Effector memory CD8-positive, alpha-beta T cell (primary cell): Measurements from ENCODE around the gene ADGRL3.

Source experiments
- ATAC-seq: fragments of 150-1000 bp; cut with Tn5 transposase; replicated peaks from 2 replicates; pipeline ENCODE4 v1.10.0; 2021; ENCODE audit warnings: mild to moderate bottlenecking, moderate library complexity
- DNase-seq, 3 experiments: peaks; one replicate each; pipeline ENCODE4 v3.0.0; 2021
- H3K27ac Mint-ChIP-seq, 2 donors: one replicate each; pipeline ENCODE4 v1.8.0; 2022; ENCODE audit warnings: mild to moderate bottlenecking in 2 of 2, mixed read lengths in 2 of 2, moderate library complexity in 2 of 2
- H3K27me3 Mint-ChIP-seq, 2 donors: one replicate each; pipeline ENCODE4 v1.8.0; 2022; ENCODE audit warnings: mixed read lengths in 2 of 2
- H3K36me3 Mint-ChIP-seq: one replicate; pipeline ENCODE4 v1.8.0; 2022; ENCODE audit warnings: mild to moderate bottlenecking, moderate library complexity, mixed read lengths; ENCODE audit not compliant: insufficient read depth
- H3K4me1 Mint-ChIP-seq, 2 donors: one replicate each; pipeline ENCODE4 v1.8.0; 2022; ENCODE audit warnings: low read depth in 2 of 2, mixed read lengths in 2 of 2
- H3K4me3 Mint-ChIP-seq, 2 donors: one replicate each; pipeline ENCODE4 v1.8.0; 2022; ENCODE audit warnings: mild to moderate bottlenecking in 2 of 2, mixed read lengths in 2 of 2, moderate library complexity in 2 of 2
- H3K9me3 Mint-ChIP-seq, 2 donors: one replicate each; pipeline ENCODE4 v1.8.0; 2022; ENCODE audit warnings: mixed read lengths in 2 of 2

The ADGRL3 gene

DNA sequence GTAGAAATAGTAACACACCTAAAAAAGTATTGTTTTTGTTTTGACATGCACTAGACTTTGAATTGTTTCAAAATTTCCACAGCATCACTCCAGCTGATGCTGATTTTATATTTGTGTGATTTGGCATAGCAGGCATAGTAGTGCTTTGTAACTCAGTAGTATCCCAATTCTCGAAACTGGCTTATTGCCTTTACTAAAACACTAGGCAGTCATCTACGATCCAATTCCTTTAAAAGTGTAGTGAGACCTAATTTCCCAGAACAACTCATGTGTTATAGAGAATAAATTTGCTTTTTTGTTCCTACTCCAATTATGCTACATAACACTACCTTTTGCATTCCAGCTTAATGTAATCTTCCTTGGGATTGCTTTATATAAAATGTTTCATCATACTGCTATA is 797.7 kb downstream of the ADGRL3 start:
- H3K4me3 Mint-ChIP-seq, result no peak overlapping the region
- DNase-seq (no peak), ATAC-seq (no peak)
- peaks cover 8 to 13% of the 10 kb centered on the region in 2 donors for H3K9me3 Mint-ChIP-seq
- H3K36me3 Mint-ChIP-seq, result no peaks in the 10 kb centered on the region
- no peaks in the 10 kb centered on the region for H3K4me1 Mint-ChIP-seq
- no peaks in the 10 kb centered on the region for H3K27me3 Mint-ChIP-seq
- no peak overlapping the region for H3K27ac Mint-ChIP-seq

DNA sequence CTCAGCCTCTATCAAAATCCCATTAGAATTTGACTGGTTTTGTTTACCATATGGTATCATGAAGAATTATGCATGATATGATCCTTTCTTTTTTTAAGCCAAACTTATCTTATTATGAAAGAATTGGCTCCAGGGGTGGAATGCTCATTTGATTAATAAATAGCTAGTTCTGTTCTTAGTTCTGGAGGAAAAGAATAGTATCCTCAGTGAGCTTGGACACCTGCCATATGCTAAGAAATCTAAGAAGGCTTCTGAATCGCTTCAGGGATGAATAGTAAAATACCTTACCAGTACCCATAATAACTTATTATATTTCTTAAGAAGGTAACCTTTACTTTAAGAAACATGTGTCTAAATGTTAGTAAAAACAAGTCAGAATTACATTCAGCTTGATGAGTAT is 803.6 kb downstream of the ADGRL3 start:
- Mint-ChIP-seq H3K27me3 (no peaks in the 10 kb centered on the region), H3K4me1 (no peaks in the 10 kb centered on the region), H3K4me3 (no peak overlapping the region), H3K27ac (no peak overlapping the region), H3K9me3 (peaks cover 16 to 17% of the 10 kb centered on the region in 2 donors), H3K36me3 (no peaks in the 10 kb centered on the region)
- no peak for ATAC-seq
- DNase-seq, result no peak

DNA sequence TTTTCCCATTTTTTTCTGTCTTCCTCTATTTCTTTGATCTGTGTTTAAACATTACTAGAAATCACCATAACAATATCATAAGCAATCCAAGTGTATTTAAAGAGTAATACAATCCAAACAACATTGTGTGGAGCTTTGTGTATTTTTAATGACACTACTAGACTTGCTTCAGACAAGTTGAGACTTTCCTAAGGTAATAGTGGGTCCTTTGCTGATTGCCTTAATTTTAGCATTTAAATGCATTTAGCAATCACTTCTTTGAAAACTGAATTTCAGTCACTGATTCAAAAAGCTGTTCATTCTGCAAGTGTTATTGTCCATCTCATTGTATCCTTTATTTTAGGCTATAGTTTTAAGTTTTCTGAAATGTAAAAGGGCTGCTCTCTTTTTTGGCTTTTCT is 804.8 kb downstream of the ADGRL3 start:
- no peak for ATAC-seq
- Mint-ChIP-seq H3K9me3 (peaks cover 16 to 17% of the 10 kb centered on the region in 2 donors), H3K4me1 (no peaks in the 10 kb centered on the region), H3K27me3 (no peaks in the 10 kb centered on the region), H3K4me3 (no peak overlapping the region), H3K27ac (no peak overlapping the region), H3K36me3 (no peaks in the 10 kb centered on the region)
- DNase-seq, result no peak

DNA sequence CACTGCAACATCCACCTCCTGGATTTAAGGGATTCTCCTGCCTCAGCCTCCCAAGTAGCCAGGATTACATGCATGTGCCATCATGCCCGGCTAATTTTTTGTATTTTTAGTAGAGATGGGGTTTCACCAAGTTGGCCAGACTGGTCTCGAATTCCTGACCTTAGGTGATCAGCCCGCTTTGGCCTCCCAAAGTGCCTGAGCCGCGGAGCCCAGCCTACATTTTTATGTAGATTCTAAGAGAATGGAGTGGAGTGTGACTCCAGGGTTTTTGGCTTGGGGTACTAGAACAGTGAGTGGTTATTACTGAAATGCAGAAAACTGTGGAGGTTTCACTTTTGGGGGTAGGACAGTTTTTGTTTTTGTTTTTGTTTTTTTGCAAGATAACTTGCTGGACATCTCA is 806.0 kb downstream of the ADGRL3 start:
- DNase-seq, result no peak
- Mint-ChIP-seq H3K4me1 (no peaks in the 10 kb centered on the region), H3K4me3 (no peak overlapping the region), H3K27ac (no peak overlapping the region), H3K36me3 (no peaks in the 10 kb centered on the region), H3K27me3 (no peaks in the 10 kb centered on the region), H3K9me3 (peaks cover 15 to 17% of the 10 kb centered on the region in 2 donors)
- ATAC-seq, result no peak

DNA sequence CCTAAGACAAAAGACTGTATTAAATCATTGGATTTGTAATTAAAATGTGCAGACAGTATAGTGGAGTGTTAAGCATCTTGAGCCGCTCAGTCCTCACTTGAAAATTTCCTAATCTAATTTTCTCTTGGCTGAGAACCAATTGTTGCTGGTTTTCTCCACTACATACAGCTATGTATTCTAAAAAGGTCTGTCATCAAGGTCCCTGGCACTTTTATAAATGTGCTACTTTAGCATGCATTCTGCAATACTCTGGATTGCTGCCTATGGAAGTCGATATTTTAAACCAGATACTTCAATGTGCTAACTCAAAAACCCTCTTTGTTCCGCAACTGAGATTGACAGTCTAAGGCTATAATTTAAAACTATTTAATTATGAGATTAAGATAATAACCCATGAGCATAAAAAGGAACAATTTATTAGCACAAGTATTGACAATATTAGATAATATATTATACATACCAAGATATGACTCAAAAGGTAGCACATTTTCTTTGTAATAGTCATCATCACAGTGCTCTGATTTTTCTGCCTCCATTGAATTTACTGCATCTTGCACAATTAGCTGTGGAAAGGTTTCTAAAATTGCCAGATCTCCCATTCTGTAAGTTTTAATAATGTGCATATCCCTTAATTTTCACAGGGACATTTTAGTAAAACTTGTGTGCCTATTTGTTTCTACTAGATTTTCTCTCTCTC is 815.1 kb downstream of the ADGRL3 start:
- Mint-ChIP-seq H3K27me3 (no peaks in the 10 kb centered on the region), H3K27ac (no peak overlapping the region), H3K4me3 (no peak overlapping the region), H3K36me3 (peaks cover 2% of the 10 kb centered on the region), H3K9me3 (peaks cover 14 to 26% of the 10 kb centered on the region in 2 donors), H3K4me1 (no peaks in the 10 kb centered on the region)
- no peak for DNase-seq
- ATAC-seq, result no peak

DNA sequence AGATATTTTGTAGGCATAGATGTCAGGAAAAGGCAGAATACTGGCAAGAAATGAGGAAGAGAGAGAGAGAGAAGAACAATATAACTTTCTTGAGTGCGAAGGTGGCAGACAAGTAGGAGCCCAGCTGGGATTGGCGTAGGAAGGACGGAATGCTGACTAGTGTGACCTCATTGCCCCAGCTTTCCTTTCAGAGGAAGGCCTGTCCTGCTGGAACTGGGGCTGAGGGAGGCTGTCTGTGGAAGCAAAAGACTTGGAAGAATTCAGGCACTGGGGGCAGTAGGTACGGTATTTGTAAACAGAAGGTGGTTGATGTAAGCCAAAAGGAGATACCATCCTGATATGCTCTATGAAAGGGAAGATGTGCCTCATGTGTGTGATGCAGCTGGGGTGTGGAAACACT is 818.4 kb downstream of the ADGRL3 start:
- no peak for DNase-seq
- no peak overlapping the region for H3K27ac Mint-ChIP-seq
- no peak overlapping the region for H3K4me3 Mint-ChIP-seq
- no peaks in the 10 kb centered on the region for H3K27me3 Mint-ChIP-seq
- H3K9me3 Mint-ChIP-seq, result peaks cover 12 to 24% of the 10 kb centered on the region in 2 donors
- H3K4me1 Mint-ChIP-seq, result no peaks in the 10 kb centered on the region
- peaks cover 2% of the 10 kb centered on the region for H3K36me3 Mint-ChIP-seq
- ATAC-seq, result no peak

DNA sequence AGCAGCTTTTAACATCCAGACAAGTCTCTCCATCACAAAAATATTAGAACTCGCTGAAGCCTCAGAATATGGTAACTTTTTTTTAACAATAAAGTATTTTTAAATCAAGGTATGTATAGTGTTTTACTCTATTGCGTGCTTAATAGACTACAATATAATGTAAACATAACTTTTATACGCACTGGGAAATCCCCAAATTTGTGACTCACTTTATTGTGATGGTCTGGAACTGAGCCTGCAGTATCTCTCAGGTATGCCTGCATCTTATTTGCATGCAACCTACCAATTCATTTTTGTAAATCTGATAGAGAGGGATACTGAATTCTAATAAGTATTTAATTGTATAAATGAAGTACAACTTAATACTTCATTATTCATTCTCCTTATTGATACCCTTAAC is 823.5 kb downstream of the ADGRL3 start:
- H3K36me3 Mint-ChIP-seq, result peaks cover 1% of the 10 kb centered on the region
- no peak overlapping the region for H3K4me3 Mint-ChIP-seq
- H3K4me1 Mint-ChIP-seq, result no peaks in the 10 kb centered on the region
- DNase-seq, result no peak
- H3K27me3 Mint-ChIP-seq, result no peaks in the 10 kb centered on the region
- H3K27ac Mint-ChIP-seq, result no peak overlapping the region
- peaks cover 5 to 10% of the 10 kb centered on the region in 2 donors for H3K9me3 Mint-ChIP-seq
- ATAC-seq, result no peak

DNA sequence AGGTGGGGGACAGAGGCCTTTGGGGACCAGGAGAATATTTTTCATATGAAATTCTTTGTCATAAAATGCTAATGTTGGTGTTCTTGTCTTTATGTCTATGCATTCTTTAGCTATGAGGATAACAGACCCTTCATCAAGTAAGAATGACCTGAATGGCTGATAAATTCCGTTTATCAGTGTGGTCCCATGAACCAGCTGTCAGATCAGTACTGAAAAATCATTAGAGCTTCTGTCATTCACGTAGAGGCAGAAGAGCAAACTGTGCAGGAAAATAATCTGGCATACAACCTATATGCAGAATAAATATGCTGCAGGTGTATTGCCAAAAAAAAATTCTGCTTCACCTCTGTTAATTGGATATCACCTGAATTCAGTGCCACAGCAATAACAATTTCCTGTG is 828.6 kb downstream of the ADGRL3 start:
- H3K36me3 Mint-ChIP-seq, result no peaks in the 10 kb centered on the region
- no peak overlapping the region for H3K27ac Mint-ChIP-seq
- H3K27me3 Mint-ChIP-seq, result no peaks in the 10 kb centered on the region
- ATAC-seq (no peak), DNase-seq (no peak)
- H3K4me1 Mint-ChIP-seq, result no peaks in the 10 kb centered on the region
- H3K9me3 Mint-ChIP-seq, result peaks cover 5 to 8% of the 10 kb centered on the region in 2 donors
- H3K4me3 Mint-ChIP-seq, result no peak overlapping the region

DNA sequence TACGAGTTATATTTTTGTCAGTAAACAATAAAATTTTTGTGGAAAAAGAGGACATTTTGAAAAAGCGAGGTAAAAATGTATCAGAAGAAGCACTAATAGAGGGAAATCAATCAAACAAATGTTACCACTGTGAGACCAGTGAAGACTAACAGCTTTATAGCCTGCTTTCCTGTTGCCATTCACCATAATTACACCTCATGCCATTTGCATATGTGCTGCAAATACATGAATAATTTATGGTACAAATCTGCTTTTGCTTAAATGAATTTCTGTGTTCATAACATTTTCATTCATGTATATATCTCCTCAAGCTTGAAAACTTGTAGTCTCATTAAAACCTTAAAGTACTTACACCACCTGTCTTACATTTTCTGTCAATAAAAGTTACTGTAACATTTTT is 830.8 kb downstream of the ADGRL3 start:
- H3K27ac Mint-ChIP-seq, result no peak overlapping the region
- H3K27me3 Mint-ChIP-seq, result no peaks in the 10 kb centered on the region
- no peaks in the 10 kb centered on the region for H3K4me1 Mint-ChIP-seq
- DNase-seq (no peak), ATAC-seq (no peak)
- peaks cover 6 to 10% of the 10 kb centered on the region in 2 donors for H3K9me3 Mint-ChIP-seq
- H3K4me3 Mint-ChIP-seq, result no peak overlapping the region
- no peaks in the 10 kb centered on the region for H3K36me3 Mint-ChIP-seq

DNA sequence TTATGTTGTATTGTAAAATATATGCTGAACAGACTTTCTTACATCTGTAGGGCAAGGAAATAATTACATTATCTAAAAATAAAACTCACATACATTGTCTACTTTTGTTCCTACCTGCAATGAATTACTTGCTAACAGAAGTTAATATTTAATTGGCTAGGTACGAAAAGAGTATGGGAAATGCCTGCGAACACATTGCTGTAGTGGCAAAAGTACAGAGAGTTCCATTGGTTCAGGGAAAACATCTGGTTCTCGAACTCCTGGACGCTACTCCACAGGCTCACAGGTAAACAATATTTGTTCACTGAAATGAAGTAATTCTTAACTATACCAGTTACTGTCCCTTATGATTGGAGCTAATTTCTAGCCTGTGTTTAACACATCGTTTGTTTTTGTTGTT is 837.4 kb downstream of the ADGRL3 start:
- Mint-ChIP-seq H3K9me3 (peaks cover 10 to 17% of the 10 kb centered on the region in 2 donors), H3K4me1 (no peaks in the 10 kb centered on the region), H3K4me3 (no peak overlapping the region), H3K36me3 (no peaks in the 10 kb centered on the region), H3K27ac (no peak overlapping the region), H3K27me3 (no peaks in the 10 kb centered on the region)
- ATAC-seq (no peak), DNase-seq (no peak)

DNA sequence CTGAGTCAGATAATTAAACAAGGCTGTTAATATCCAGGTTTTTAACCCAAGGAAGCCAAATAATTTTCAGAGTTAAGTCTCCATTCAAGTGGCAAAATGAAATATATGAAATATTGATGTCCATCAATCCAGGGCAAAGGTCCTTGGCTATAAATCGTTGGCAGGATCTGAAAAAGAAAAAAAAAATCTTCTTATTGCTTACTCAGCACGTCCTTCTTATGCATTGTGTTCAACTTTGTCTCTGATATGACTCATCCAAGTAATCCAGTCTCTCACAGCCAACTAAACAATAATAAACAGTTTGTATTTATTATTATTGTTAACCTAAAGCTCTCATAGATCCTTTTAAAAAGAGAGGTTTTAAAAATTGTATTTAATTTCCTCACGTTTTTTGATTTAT is 851.2 kb downstream of the ADGRL3 start:
- no peak for ATAC-seq
- no peak for DNase-seq
- no peak overlapping the region for H3K27ac Mint-ChIP-seq

DNA sequence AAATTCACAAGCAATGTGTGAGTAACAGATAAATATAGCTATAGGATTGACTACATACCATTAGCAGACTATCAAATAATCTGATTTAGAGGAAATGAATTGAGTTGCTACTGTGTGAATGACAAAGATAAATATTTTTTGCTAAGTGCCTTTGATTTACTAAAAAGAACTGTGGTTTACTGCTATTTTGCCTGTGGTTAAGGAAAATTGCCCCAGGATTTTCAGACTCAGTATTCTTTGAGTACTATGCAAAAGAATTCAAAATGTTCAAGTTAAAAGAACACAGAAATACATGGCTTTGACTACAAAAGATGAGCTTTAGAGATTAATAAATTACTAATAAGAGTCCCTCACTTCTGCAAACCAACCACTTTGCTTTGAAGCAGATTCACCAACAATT is 853.8 kb downstream of the ADGRL3 start:
- Mint-ChIP-seq H3K4me1 (no peaks in the 10 kb centered on the region), H3K4me3 (no peak overlapping the region), H3K27me3 (no peaks in the 10 kb centered on the region), H3K36me3 (no peaks in the 10 kb centered on the region), H3K27ac (no peak overlapping the region), H3K9me3 (peaks cover 0 to 5% of the 10 kb centered on the region in 2 donors)
- DNase-seq (no peak), ATAC-seq (no peak)

More for the DNA sequence above, 851.2 kb downstream of the ADGRL3 start:
- Mint-ChIP-seq H3K27me3 (no peaks in the 10 kb centered on the region), H3K36me3 (no peaks in the 10 kb centered on the region), H3K4me1 (no peaks in the 10 kb centered on the region), H3K4me3 (no peak overlapping the region), H3K9me3 (no peaks in the 10 kb centered on the region)

DNA sequence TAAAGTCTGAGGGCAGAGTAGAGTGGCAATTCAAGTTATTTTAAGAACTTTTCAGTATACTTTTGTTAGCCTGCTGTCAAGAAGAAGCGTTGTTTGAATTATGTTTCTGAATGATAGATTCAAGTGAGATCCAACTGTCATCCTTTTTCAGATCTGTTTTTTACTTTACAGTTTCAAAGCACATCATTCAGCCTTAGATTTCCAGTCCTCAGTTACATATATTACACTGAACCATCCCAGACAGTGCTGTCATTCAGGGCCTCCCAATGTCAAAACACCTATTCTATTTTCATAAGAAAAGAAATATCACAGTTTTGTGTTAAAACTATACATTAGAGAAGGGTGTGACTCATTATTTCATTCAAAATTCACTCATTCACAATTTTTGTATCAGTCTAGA is 856.9 kb downstream of the ADGRL3 start:
- no peak overlapping the region for H3K27ac Mint-ChIP-seq
- no peaks in the 10 kb centered on the region for H3K27me3 Mint-ChIP-seq
- DNase-seq, result no peak
- H3K36me3 Mint-ChIP-seq, result no peaks in the 10 kb centered on the region
- no peak overlapping the region for H3K4me3 Mint-ChIP-seq
- peaks cover 0 to 5% of the 10 kb centered on the region in 2 donors for H3K9me3 Mint-ChIP-seq
- ATAC-seq, result no peak
- H3K4me1 Mint-ChIP-seq, result no peaks in the 10 kb centered on the region

DNA sequence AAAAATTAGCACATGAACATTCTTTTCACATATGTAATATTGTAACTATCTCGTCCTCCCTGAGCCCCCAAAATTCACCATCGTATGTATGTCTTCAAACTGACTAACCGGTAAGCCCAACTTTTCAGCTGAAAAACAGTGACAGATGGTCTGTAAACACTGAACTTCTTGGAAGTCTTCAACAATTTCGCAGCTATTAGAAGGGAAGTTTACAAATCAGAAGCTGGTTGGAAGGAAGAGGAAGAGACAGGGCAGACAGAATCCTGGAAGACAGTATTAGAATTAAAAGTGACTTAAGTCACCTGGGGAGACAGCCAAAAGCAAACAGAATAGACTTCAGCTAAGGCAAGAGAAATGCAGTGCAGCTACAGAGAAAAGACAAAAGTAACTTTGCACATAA is 858.4 kb downstream of the ADGRL3 start:
- H3K9me3 Mint-ChIP-seq, result peaks cover 5% of the 10 kb centered on the region in 2 donors
- H3K4me1 Mint-ChIP-seq, result no peaks in the 10 kb centered on the region
- H3K27me3 Mint-ChIP-seq, result no peaks in the 10 kb centered on the region
- no peak overlapping the region for H3K4me3 Mint-ChIP-seq
- DNase-seq, result no peak
- H3K36me3 Mint-ChIP-seq, result no peaks in the 10 kb centered on the region
- H3K27ac Mint-ChIP-seq, result no peak overlapping the region
- no peak for ATAC-seq
